HG02588 (cell line): ENCODE results near the gene CCDC201.
"Not testable (repeated sequence)": the region's sequence is repeated elsewhere in the genome, so short reads cannot be mapped to it uniquely, and the experiment has no call there.

ENCODE experiments used
- ATAC-seq: cut with Tn5 transposase; IDR thresholded peaks from one replicate; pipeline ENCODE4 v1.9.1; 2021; ENCODE audit warnings: mild to moderate bottlenecking, moderate library complexity; ENCODE audit not compliant: unreplicated experiment

CCDC201 gene

DNA sequence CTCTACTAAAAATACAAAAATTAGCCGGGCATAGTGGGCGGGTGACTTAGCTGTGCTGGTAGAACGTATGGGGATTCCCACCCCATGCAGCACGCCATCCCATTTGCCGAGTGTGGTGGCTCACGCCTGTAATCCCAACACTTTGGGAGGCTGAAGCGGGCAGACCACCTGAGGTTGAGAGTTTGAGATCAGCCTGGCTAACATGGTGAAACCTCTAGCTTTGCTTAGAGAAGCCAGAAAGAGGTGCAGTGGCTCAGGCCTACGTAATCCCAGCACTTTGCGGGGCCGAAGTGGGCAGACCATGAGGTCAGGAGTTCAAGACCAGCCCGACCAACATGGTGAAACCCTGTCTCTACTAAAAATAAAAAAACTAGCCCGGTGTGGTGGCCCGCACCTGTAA lies 45.2 kb downstream of the CCDC201 start:
- ATAC-seq, result not testable (repeated sequence)

- not testable (repeated sequence) for ATAC-seq
These were observed 46.3 kb downstream of the CCDC201 start for GRCh38 chr7:45826550-45826949.

DNA sequence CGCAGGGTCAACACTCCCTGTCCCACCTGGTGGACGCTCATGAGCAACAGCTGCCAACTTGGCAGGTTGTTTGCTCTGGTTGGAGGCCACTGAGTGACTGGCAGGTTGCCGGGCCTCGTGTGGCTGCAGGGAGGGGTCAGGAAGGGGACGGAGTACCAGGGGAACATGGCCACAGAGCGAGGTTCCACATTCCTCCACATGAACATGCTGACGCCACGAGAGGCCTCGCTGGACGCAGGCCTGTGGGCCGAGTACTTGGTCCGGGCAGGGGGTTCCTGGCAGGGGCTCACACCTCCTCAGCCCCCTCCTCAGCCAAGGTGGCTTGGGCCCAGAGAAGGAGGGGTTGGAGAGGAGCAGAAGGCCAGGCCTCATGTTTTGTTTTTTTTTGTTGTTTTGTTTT lies 54.1 kb downstream of the CCDC201 start:
- ATAC-seq, result not testable (repeated sequence)

DNA sequence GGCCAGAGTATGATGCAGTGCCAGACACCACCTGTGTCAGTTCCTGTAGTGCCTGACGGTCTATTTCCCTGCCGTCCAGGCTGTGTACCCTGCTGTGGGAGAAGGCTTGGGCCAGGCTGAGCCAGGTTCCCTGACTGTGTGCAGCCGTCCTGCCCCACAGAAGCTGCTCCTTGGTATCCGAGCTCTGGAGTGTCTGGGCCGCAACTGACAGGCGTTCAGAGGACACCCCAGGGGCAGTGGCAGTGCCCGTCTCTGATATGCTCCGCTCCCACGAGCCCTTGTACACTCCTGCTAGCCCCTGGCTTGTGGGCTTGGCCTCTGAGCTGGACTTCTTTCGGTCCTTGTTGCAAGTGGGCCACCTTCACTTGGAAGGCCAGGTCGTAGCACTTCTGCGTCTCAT lies 55.0 kb downstream of the CCDC201 start:
- not testable (repeated sequence) for ATAC-seq

- ATAC-seq, result not testable (repeated sequence)
These were observed 55.9 kb downstream of the CCDC201 start for GRCh38 chr7:45817016-45817415.

DNA sequence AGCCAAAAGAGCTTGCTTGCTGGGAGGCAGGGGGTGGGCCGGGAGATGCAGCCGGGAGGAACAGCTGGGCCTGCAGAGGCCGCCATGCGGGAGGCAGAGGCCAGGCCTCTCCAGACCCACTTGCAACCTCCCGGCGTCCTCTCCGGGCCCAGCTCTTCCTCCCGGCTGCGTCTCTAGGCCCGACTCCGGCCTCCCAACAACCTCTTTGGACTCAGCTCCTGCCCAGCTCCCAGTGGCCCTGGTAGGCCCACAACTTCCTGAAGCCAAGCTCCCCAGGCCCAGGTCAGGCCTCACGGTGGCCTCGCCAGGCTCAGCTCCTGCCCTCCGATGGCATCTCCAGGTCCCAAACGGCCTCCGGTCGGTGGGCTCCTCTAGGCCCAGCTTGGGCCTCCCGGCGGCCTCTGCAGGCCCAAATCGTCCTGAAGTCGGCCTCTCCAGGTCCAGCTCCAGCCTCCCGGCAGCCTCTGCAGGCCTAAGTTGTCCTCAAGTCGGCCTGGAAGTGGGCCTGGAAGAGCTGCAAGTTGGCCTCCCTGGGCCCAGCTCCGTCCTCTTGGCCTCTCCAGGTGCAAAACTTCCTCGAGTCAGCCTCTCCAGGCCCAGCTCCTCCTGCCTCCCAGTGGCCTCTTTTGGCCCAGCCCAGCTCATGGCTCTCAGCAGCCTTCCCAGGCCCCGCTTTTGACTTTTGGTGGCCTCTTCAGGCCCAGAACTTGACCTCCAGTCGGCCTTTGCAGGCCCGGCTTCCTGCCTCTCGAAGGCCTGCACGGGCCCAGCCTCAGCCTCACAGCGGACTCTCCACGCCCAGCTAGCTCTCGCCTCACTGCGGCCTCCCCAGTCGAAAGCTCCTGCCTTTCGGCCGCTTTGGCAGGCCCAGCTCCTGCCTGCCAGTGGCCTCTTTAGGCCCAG lies 58.4 kb downstream of the CCDC201 start:
- ATAC-seq, result not testable (repeated sequence)

GRCh38 chr7:45813771-45814170 lies 59.1 kb downstream of the CCDC201 start:
- not testable (repeated sequence) for ATAC-seq

- no peak for ATAC-seq
These were observed 59.9 kb downstream of the CCDC201 start for GRCh38 chr7:45812946-45813345.

DNA sequence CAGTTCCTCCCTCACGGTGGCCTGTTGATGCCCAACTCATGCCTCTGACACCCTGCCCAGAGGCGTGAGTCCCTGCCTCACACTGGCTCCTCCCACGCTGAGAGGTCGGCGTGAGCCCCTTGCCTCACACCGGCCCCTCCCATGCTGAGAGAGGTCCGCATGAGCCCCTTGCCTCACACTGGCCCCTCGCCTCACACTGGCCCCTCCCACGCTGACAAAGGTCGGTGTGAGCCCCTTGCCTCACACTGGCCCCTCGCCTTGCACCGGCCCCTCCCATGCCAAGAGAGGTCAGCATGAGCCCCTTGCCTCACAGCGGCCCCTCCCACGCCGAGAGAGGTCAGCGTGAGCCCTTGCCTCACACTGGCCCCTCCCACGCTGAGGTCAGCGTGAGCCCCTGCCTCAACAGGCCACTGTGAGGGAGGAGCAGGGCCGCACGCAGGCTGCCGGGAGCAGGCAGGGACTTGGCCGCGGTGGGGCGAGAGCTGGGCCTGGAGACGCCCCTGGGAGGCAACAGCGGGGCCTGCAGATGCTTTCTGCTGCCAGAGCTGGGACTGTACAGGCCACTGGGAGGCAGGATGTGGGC lies 61.1 kb downstream of the CCDC201 start:
- ATAC-seq, result not testable (repeated sequence)

DNA sequence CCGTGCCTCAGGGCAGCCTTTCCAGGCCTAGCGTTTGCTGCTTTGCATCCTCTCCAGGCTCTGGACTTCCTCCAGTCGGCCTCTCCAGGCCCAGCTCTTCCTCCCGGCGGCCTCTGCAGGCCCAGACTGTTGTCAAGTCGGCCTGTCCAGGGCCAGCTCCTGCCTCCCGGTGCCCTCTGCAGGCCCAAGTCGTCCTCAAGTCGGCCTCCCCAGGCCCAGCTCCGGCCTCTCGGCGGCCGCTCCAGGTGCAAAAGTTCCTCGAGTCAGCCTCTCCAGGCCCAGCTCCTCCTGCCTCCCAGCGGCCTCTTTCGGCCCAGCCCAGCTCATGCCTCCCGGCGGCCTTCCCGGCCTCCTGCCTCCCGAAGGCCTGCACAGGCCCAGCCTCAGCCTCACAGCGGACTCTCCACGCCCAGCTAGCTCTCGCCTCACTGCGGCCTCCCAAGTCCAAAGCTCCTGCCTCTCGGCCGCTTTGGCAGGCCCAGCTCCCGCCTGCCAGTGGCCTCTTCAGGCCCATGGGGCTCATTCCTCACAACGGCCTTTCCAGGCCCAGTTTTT lies 62.4 kb downstream of the CCDC201 start:
- ATAC-seq, result not testable (repeated sequence)
